Esophagus squamous epithelium (tissue), 4 donors: ENCODE data around the gene LRRN4.

Experiments
- CTCF ChIP-seq, 6 experiments: fragments of 450-650 bp in 4 of 6; fragments of 200-600 bp in 2 of 6; sonication (generic) in 2 of 6; IDR thresholded peaks; one replicate each; pipeline ENCODE4 v1.5.1; 2016 to 2019; ENCODE audit warnings: antibody characterized with exemption in 6 of 6, mild to moderate bottlenecking in 4 of 6, moderate library complexity in 4 of 6
- POLR2A ChIP-seq, 4 donors: fragments of 450-650 bp; IDR thresholded peaks; one replicate each; pipeline ENCODE4 v1.6.1; 2017; ENCODE audit warnings: antibody characterized with exemption in 4 of 4, mild to moderate bottlenecking in 4 of 4, moderate library complexity in 3 of 4

GRCh38 chr20:6053064-6053775 lies 640 bp downstream of the LRRN4 start:
- TF ChIP-seq CTCF (IDR thresholded peaks at IDR 0.05) (no peak), POLR2A (IDR thresholded peaks at IDR 0.05) (no peak)
